MM.1S (cell line): ENCODE data around the gene RAMP3.

Source experiments
- DNase-seq: peaks from one replicate; pipeline ENCODE4 v3.0.0-alpha.2; 2015
- H2AFZ ChIP-seq: fragments of 300-600 bp; sonication (generic); 2 replicates; pipeline ENCODE4 v1.6.0; 2016; ENCODE audit warnings: antibody characterized with exemption, low read length
- H3F3A ChIP-seq: fragments of 300-600 bp; sonication (generic); 2 replicates; pipeline ENCODE4 v1.6.1; 2016; ENCODE audit warnings: mild to moderate bottlenecking, antibody characterized with exemption, low read length, moderate library complexity, mixed read lengths; ENCODE audit not compliant: insufficient read depth
- H3K27ac ChIP-seq: fragments of 300-600 bp; sonication (generic); 2 replicates; pipeline ENCODE4 v1.5.1; 2016; ENCODE audit warnings: mild to moderate bottlenecking, low read length
- H3K27me3 ChIP-seq: fragments of 300-600 bp; sonication (generic); replicated peaks from 2 replicates; pipeline ENCODE4 v1.6.0; 2016; ENCODE audit warnings: low read length; ENCODE audit not compliant: insufficient read depth
- H3K36me3 ChIP-seq: fragments of 300-600 bp; sonication (generic); replicated peaks from 2 replicates; pipeline ENCODE4 v1.6.1; 2016; ENCODE audit warnings: mild to moderate bottlenecking, low read length, mixed read lengths; ENCODE audit not compliant: insufficient read depth
- H3K4me1 ChIP-seq: fragments of 300-600 bp; sonication (generic); 2 replicates; pipeline ENCODE4 v1.6.1; 2016; ENCODE audit warnings: low read length, mixed read lengths
- H3K4me2 ChIP-seq: fragments of 300-600 bp; sonication (generic); 2 replicates; pipeline ENCODE4 v1.6.0; 2016; ENCODE audit warnings: low read depth, low read length
- H3K4me3 ChIP-seq: fragments of 300-600 bp; sonication (generic); 2 replicates; pipeline ENCODE4 v1.5.1; 2016; ENCODE audit warnings: low read length, mixed read lengths
- H3K79me2 ChIP-seq: fragments of 300-600 bp; sonication (generic); 2 replicates; pipeline ENCODE4 v1.6.1; 2016; ENCODE audit warnings: mixed run types, low read length, mixed read lengths
- H3K9ac ChIP-seq: fragments of 300-600 bp; sonication (generic); 2 replicates; pipeline ENCODE4 v1.6.1; 2016; ENCODE audit warnings: low read length, mixed read lengths
- H3K9me2 ChIP-seq: fragments of 300-600 bp; sonication (generic); replicated peaks from 2 replicates; pipeline ENCODE4 v1.6.1; 2016; ENCODE audit warnings: mild to moderate bottlenecking, low read length, mixed read lengths; ENCODE audit not compliant: insufficient read depth
- H3K9me3 ChIP-seq: fragments of 300-600 bp; sonication (generic); replicated peaks from 2 replicates; pipeline ENCODE4 v1.6.1; 2016; ENCODE audit warnings: mild to moderate bottlenecking, low read length, mixed read lengths; ENCODE audit not compliant: insufficient read depth
- H4K20me1 ChIP-seq: fragments of 300-600 bp; sonication (generic); 2 replicates; pipeline ENCODE4 v1.6.1; 2016; ENCODE audit warnings: mild to moderate bottlenecking, low read length, moderate library complexity, mixed read lengths; ENCODE audit not compliant: insufficient read depth
- CTCF ChIP-seq: fragments of 300-600 bp; sonication (generic); IDR thresholded peaks from 2 replicates; pipeline ENCODE4 v1.5.1; 2016; ENCODE audit warnings: antibody characterized with exemption, low read length, mixed read lengths
- EZH2 ChIP-seq: fragments of 300-600 bp; sonication (generic); optimal IDR thresholded peaks from 2 replicates; pipeline ENCODE3; 2017; ENCODE audit warnings: low read depth, mild to moderate bottlenecking, antibody characterized with exemption, low read length, mixed read lengths
- EZH2phosphoT487 ChIP-seq: fragments of 300-600 bp; sonication (generic); IDR thresholded peaks from 2 replicates; pipeline ENCODE4 v1.6.1; 2018; ENCODE audit warnings: antibody characterized with exemption, low read length

RAMP3 gene

DNA sequence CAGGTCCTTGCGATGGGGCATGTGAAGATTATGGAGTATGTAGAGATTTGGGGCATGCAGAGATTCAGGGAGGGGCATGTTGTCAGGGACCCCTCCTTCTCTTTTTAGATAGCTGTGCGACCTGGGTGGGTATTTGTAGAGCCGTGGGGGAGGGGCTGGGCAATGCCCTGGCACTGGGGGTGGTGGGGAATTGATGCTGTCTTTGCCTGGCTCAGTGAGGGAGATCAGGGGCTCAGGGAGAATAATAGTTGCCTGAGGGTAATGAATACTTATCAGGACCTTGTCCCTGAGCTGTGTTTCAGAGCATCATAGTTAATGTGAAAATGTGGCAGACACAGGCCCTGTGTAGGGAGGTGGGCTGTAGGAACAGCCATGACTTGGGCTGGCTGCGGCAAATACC, 3.5 kb downstream of the RAMP3 start:
- Histone ChIP-seq H4K20me1 (no peaks in the 10 kb centered on the region), H3F3A (no peaks in the 10 kb centered on the region), H3K27ac (no peak overlapping the region), H3K9ac (no peak overlapping the region), H3K36me3 (no peaks in the 10 kb centered on the region), H3K4me1 (peaks cover 3% of the 10 kb centered on the region; the same call in 1 of the 2 replicates), H3K9me2 (no peaks in the 10 kb centered on the region), H3K79me2 (no peaks in the 10 kb centered on the region), H3K4me3 (no peak overlapping the region), H3K4me2 (no peak overlapping the region), H3K9me3 (no peaks in the 10 kb centered on the region), H3K27me3 (no peaks in the 10 kb centered on the region), H2AFZ (no peak overlapping the region)
- TF ChIP-seq CTCF (no peak), EZH2phosphoT487 (no peak), EZH2 (no peak)
- DNase-seq, result no peak

- no peak for TF ChIP-seq CTCF
- TF ChIP-seq EZH2phosphoT487, result no peak
- no peak for TF ChIP-seq EZH2
- no peaks in the 10 kb centered on the region for H3K36me3 ChIP-seq
- H4K20me1 ChIP-seq, result no peaks in the 10 kb centered on the region
- peaks cover 3% of the 10 kb centered on the region; the same call in 1 of the 2 replicates for H3K4me1 ChIP-seq
- no peaks in the 10 kb centered on the region for H3K27me3 ChIP-seq
- no peak overlapping the region for H3K4me3 ChIP-seq
- no peak overlapping the region for H3K9ac ChIP-seq
- H3K9me3 ChIP-seq, result no peaks in the 10 kb centered on the region
- no peak for DNase-seq
- no peak overlapping the region for H3K27ac ChIP-seq
- H3K4me2 ChIP-seq, result no peak overlapping the region
- no peaks in the 10 kb centered on the region for H3F3A ChIP-seq
- no peaks in the 10 kb centered on the region for H3K79me2 ChIP-seq
- H2AFZ ChIP-seq, result no peak overlapping the region
- no peaks in the 10 kb centered on the region for H3K9me2 ChIP-seq
Observed at GRCh38 chr7:45161842-45162241, 4.3 kb downstream of the RAMP3 start.

DNA sequence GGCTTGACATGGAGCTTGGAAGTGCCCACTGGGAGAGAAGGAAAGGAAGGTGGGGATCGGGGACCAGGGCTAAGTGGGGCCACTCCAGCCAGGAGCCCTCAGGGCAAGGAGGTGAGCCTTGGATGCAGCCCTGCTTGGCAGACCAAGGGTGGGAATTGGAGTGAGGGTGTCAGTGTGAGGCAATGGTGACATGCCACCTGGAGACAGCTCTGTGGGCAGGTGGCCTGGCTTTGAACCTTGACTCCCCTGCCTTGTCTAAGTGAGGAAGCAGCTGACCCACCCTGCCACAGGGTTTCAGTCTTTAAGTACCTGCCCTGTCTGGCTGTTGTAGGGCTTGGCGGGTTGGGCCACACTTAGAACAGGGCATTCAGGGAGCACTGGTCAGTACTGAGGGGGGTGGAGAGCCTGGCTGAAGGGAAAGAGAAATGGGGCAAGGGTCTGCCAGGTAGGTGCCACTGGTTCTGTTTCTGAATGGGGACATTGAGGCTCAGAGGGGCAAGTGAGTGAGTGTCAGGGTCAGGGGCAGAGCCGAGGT, 4.8 kb downstream of the RAMP3 start:
- no peaks in the 10 kb centered on the region for H3K9me3 ChIP-seq
- no peaks in the 10 kb centered on the region for H3K9me2 ChIP-seq
- H3K79me2 ChIP-seq, result no peaks in the 10 kb centered on the region
- H4K20me1 ChIP-seq, result no peaks in the 10 kb centered on the region
- DNase-seq, result peak; percentile 33
- H3K27me3 ChIP-seq, result no peaks in the 10 kb centered on the region
- H3K27ac ChIP-seq, result no peak overlapping the region
- H3F3A ChIP-seq, result no peaks in the 10 kb centered on the region
- no peak overlapping the region for H3K4me3 ChIP-seq
- no peak overlapping the region for H3K4me2 ChIP-seq
- H3K9ac ChIP-seq, result no peak overlapping the region
- H3K36me3 ChIP-seq, result no peaks in the 10 kb centered on the region
- no peak for TF ChIP-seq CTCF
- TF ChIP-seq EZH2, result no peak
- TF ChIP-seq EZH2phosphoT487, result no peak
- no peak overlapping the region for H2AFZ ChIP-seq
- H3K4me1 ChIP-seq, result peaks cover 3% of the 10 kb centered on the region; the same call in 1 of the 2 replicates
